NCI-H774 (cell line): ENCODE results near the gene MRPL32.

Source experiments
- DNase-seq: peaks from one replicate; lab custom pipeline; 2025; lab: John Stamatoyannopoulos, UW

Gene MRPL32

GRCh38 chr7:42964849-42965805 lies 33.0 kb downstream of the MRPL32 start:
- DNase-seq = no peak

- DNase-seq = no peak
Observed at GRCh38 chr7:42967391-42967790, 35.2 kb downstream of the MRPL32 start.

- no peak for DNase-seq
Observed at GRCh38 chr7:42972699-42973500, 40.7 kb downstream of the MRPL32 start.

GRCh38 chr7:42976371-42976770 lies 44.2 kb downstream of the MRPL32 start:
- no peak for DNase-seq

GRCh38 chr7:42978496-42978895 lies 46.3 kb downstream of the MRPL32 start:
- no peak for DNase-seq

- no peak for DNase-seq
Observed at GRCh38 chr7:42980084-42980483, 47.9 kb downstream of the MRPL32 start.

GRCh38 chr7:42980514-42980913 lies 48.3 kb downstream of the MRPL32 start:
- DNase-seq = no peak

GRCh38 chr7:42981601-42982000 lies 49.4 kb downstream of the MRPL32 start:
- DNase-seq = no peak

GRCh38 chr7:42982604-42983115 lies 50.5 kb downstream of the MRPL32 start:
- no peak for DNase-seq

- DNase-seq = no peak
Observed at GRCh38 chr7:42984137-42984536, 52.0 kb downstream of the MRPL32 start.

GRCh38 chr7:42986213-42986612 lies 54.0 kb downstream of the MRPL32 start:
- DNase-seq = no peak

GRCh38 chr7:42986781-42987248 lies 54.6 kb downstream of the MRPL32 start:
- DNase-seq = no peak
